ENCODE measurements around the gene SPDEF. TPM values are rescaled to one million over a fixed set of nuclear protein-coding genes. Genes with fewer than 3 reads are reported as not detected.

Gene SPDEF
- total RNA-seq, 1 experiment from 2014 or later, result 0.77 TPM

DNA sequence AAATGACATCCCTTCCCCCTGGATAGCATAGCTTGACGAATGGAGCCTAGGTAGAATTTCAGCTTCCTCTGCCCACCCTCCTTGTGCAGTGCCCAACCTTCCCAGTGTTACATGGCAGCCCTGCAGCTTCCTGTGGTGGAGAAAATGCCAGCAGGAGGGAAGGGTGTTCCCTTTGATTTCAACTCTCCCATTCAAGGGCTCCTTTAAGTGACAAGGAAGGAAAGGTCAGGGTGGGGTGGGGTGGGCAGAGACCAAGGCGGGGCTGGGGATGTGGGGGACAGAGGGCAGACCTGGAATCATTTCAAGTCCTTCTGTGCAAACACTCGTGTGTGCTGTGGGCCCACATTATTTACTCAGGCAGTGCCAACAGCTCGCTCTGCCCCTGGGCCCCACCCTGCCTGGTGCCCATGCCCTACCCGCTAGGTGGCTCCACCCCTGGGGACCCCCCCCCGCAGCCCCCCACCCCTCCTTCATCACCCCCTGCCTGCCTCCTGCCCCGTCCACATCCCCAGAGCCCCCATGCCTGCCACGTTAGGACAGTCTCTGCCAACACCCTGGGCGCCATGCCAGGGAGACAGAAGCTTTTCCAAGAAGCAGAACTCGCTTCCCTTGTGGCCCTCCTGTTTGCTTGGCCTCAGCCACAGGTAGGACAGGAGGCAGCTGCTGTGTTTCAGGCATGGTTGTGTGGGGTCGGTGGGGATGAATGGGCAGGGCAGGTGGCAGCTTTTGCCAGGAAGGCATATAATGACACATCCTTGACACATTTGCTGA is 9.4 kb downstream of the SPDEF start:
- no peaks in the 10 kb centered on the region for H3K36me3 Mint-ChIP-seq (ENCODE audit: insufficient read depth, unreplicated experiment)
- H3K27ac Mint-ChIP-seq (ENCODE audit: unreplicated experiment), result no peak overlapping the region
- ChIA-PET POLR2A (interaction anchor here (0.6 kb wide), 1 partner anchor 342 kb away, joined by 5 read pairs; the partner anchor contains the start of gene ANKS1A), CTCF (interaction anchor here (1.3 kb wide), 1 partner anchor 21 kb away, joined by 3 read pairs; no protein-coding TSS in a partner anchor)
- no peak for DNase-seq
- no peaks in the 10 kb centered on the region for H3K4me1 Mint-ChIP-seq (ENCODE audit: low read depth, unreplicated experiment)
- no peak overlapping the region for H3K4me3 Mint-ChIP-seq (ENCODE audit: unreplicated experiment)
- H3K9me3 ChIP-seq, result no peaks in the 10 kb centered on the region
- H3K9me3 Mint-ChIP-seq (ENCODE audit: unreplicated experiment), result no peaks in the 10 kb centered on the region
- H3K4me1 ChIP-seq, result no peaks in the 10 kb centered on the region
- H3K27me3 ChIP-seq (replicated peaks; ENCODE audit: control insufficient read depth, insufficient read depth, low read length), result no peaks in the 10 kb centered on the region
- TF ChIP-seq, protein P1, sequence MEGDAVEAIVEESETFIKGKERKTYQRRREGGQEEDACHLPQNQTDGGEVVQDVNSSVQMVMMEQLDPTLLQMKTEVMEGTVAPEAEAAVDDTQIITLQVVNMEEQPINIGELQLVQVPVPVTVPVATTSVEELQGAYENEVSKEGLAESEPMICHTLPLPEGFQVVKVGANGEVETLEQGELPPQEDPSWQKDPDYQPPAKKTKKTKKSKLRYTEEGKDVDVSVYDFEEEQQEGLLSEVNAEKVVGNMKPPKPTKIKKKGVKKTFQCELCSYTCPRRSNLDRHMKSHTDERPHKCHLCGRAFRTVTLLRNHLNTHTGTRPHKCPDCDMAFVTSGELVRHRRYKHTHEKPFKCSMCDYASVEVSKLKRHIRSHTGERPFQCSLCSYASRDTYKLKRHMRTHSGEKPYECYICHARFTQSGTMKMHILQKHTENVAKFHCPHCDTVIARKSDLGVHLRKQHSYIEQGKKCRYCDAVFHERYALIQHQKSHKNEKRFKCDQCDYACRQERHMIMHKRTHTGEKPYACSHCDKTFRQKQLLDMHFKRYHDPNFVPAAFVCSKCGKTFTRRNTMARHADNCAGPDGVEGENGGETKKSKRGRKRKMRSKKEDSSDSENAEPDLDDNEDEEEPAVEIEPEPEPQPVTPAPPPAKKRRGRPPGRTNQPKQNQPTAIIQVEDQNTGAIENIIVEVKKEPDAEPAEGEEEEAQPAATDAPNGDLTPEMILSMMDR (IDR thresholded peaks at IDR 0.05; ENCODE audit: insufficient read depth in 1 of 2, low read depth in 1 of 2, low read length in 1 of 2, severe bottlenecking in 1 of 2, unreplicated experiment in 1 of 2), result no peak
- no peaks in the 10 kb centered on the region for H3K27me3 Mint-ChIP-seq (ENCODE audit: insufficient read depth, unreplicated experiment)
- no peak overlapping the region for H3K4me3 ChIP-seq (ENCODE audit: low read depth, low read length)
- BruUV-seq (replicated peaks), result no TSS peak
- no peaks in the 10 kb centered on the region for H3K36me3 ChIP-seq (ENCODE audit: control insufficient read depth, insufficient read depth, low read length)
- intact Hi-C loops (cut with micrococcal nuclease; ENCODE audit: unreplicated experiment), result no loop called here

DNA sequence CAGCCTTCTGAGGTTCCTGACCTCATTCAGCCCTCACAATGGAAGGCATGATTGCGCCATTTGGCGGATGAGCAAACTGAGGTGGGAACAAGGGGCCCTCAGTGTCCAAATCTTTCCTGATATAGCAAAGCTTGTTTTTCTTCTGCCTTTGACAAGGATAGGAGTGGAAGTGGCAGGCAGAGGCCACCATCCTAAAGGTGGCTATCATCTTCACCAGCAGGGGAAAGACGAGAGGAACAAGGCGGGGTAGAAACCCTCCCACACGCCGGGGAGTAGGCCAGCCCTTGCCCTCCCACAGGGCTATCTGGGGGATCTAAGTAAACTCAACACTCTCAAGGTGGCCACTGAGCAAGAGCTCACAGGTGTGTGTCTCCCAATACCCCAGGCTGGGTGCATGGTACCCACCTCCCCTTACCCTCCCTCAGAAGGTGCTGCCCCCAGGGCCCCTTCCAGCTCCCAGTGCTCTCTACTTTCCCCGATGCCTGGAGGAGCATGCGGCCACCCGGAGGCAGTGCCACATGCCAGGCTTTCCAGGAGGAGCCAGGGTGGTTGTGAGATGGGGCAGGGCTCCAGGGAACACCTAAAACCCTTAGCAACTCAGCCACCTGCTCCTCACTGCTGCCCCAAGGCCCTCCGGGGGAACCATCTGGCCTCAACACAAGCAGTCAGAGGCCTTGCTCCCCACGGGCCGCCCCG is 11.2 kb downstream of the SPDEF start:
- H3K27ac Mint-ChIP-seq (ENCODE audit: unreplicated experiment), result no peak overlapping the region
- POLR2A ChIA-PET, result no interaction called here

DNA sequence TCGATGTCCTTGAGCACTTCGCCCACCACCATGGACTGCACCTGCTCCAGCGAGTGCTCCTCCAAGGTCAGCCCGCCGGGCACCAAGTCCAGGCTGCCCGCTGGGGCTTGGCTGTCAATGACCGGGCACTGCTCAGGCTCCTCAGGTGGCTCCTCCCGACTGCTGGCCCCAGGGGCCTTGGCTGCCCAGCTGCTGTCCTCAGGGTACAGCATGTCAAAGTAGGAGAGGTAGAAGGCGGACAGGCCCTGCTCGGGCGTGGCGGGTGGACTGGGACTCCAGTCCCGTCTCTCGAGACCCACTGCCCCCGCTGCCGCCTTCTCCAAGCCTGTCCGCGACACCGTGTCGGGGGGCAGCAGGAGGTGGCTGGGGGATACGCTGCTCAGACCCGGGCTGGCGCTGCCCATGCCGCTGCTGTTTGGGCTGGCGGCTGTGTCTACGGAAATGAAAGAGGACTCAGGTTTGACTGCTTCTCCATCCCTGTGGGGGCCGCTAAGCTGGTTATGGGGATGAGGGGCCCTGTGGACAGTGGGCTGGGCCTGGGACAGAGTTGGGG is 12.0 kb downstream of the SPDEF start:
- no peaks in the 10 kb centered on the region for H3K9me3 Mint-ChIP-seq (ENCODE audit: unreplicated experiment)
- Histone ChIP-seq H3K4me3 (ENCODE audit: low read depth, low read length) (no peak overlapping the region), H3K4me1 (no peaks in the 10 kb centered on the region), H3K27me3 (replicated peaks; ENCODE audit: control insufficient read depth, insufficient read depth, low read length) (no peaks in the 10 kb centered on the region), H3K9me3 (no peaks in the 10 kb centered on the region), H3K36me3 (ENCODE audit: control insufficient read depth, insufficient read depth, low read length) (no peaks in the 10 kb centered on the region)
- CTCF ChIA-PET, result no interaction called here
- H3K4me3 Mint-ChIP-seq (ENCODE audit: unreplicated experiment), result no peak overlapping the region
- H3K4me1 Mint-ChIP-seq (ENCODE audit: low read depth, unreplicated experiment), result no peaks in the 10 kb centered on the region
- no peak for DNase-seq
- H3K36me3 Mint-ChIP-seq (ENCODE audit: insufficient read depth, unreplicated experiment), result no peaks in the 10 kb centered on the region
- H3K27me3 Mint-ChIP-seq (ENCODE audit: insufficient read depth, unreplicated experiment), result no peaks in the 10 kb centered on the region
- POLR2A ChIA-PET, result no interaction called here
- no peak overlapping the region for H3K27ac Mint-ChIP-seq (ENCODE audit: unreplicated experiment)
- intact Hi-C loops (cut with micrococcal nuclease; ENCODE audit: unreplicated experiment), result no loop called here
- no TSS peak for BruUV-seq (replicated peaks)
- TF ChIP-seq, protein P1 (IDR thresholded peaks at IDR 0.05; ENCODE audit: insufficient read depth in 1 of 2, low read depth in 1 of 2, low read length in 1 of 2, severe bottlenecking in 1 of 2, unreplicated experiment in 1 of 2), result no peak

More for the DNA sequence above, 11.2 kb downstream of the SPDEF start:
- CTCF ChIA-PET, result no interaction called here
- no peaks in the 10 kb centered on the region for H3K27me3 ChIP-seq (replicated peaks; ENCODE audit: control insufficient read depth, insufficient read depth, low read length)
- intact Hi-C loops (cut with micrococcal nuclease; ENCODE audit: unreplicated experiment), result no loop called here
- H3K9me3 ChIP-seq, result no peaks in the 10 kb centered on the region
- H3K9me3 Mint-ChIP-seq (ENCODE audit: unreplicated experiment), result no peaks in the 10 kb centered on the region
- no peaks in the 10 kb centered on the region for H3K4me1 ChIP-seq
- no peaks in the 10 kb centered on the region for H3K27me3 Mint-ChIP-seq (ENCODE audit: insufficient read depth, unreplicated experiment)
- BruUV-seq (replicated peaks), result no TSS peak
- no peaks in the 10 kb centered on the region for H3K36me3 Mint-ChIP-seq (ENCODE audit: insufficient read depth, unreplicated experiment)
- H3K4me3 ChIP-seq (ENCODE audit: low read depth, low read length), result no peak overlapping the region
- no peaks in the 10 kb centered on the region for H3K4me1 Mint-ChIP-seq (ENCODE audit: low read depth, unreplicated experiment)
- no peak for DNase-seq
- H3K36me3 ChIP-seq (ENCODE audit: control insufficient read depth, insufficient read depth, low read length), result no peaks in the 10 kb centered on the region
- H3K4me3 Mint-ChIP-seq (ENCODE audit: unreplicated experiment), result no peak overlapping the region
- TF ChIP-seq, protein P1 (IDR thresholded peaks at IDR 0.05; ENCODE audit: insufficient read depth in 1 of 2, low read depth in 1 of 2, low read length in 1 of 2, severe bottlenecking in 1 of 2, unreplicated experiment in 1 of 2), result no peak

All from Caco-2 (cell line).